Retinal pigment epithelial cell (primary cell): ENCODE data around the gene BAK1.

Source experiments
- DNase-seq: peaks from one replicate; pipeline ENCODE4 v3.0.0-alpha.2; 2010; ENCODE audit warnings: low read depth
- H3K4me3 ChIP-seq: 2 replicates; pipeline ENCODE4 v1.5.1; 2011; ENCODE audit warnings: mild to moderate bottlenecking, low read length, control low read depth, moderate library complexity
- TF ChIP-seq, protein P1 (sequence below): conservative IDR thresholded peaks from 2 replicates; pipeline ENCODE4 v1.5.1; 2011; ENCODE audit warnings: low read depth, low read length, control low read depth, inconsistent platforms

Gene BAK1

GRCh38 chr6:33613795-33614168 lies 33.7 kb upstream of the BAK1 start:
- no peak for DNase-seq
- no peak overlapping the region for H3K4me3 ChIP-seq
- TF ChIP-seq, protein P1, sequence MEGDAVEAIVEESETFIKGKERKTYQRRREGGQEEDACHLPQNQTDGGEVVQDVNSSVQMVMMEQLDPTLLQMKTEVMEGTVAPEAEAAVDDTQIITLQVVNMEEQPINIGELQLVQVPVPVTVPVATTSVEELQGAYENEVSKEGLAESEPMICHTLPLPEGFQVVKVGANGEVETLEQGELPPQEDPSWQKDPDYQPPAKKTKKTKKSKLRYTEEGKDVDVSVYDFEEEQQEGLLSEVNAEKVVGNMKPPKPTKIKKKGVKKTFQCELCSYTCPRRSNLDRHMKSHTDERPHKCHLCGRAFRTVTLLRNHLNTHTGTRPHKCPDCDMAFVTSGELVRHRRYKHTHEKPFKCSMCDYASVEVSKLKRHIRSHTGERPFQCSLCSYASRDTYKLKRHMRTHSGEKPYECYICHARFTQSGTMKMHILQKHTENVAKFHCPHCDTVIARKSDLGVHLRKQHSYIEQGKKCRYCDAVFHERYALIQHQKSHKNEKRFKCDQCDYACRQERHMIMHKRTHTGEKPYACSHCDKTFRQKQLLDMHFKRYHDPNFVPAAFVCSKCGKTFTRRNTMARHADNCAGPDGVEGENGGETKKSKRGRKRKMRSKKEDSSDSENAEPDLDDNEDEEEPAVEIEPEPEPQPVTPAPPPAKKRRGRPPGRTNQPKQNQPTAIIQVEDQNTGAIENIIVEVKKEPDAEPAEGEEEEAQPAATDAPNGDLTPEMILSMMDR, result no peak

DNA sequence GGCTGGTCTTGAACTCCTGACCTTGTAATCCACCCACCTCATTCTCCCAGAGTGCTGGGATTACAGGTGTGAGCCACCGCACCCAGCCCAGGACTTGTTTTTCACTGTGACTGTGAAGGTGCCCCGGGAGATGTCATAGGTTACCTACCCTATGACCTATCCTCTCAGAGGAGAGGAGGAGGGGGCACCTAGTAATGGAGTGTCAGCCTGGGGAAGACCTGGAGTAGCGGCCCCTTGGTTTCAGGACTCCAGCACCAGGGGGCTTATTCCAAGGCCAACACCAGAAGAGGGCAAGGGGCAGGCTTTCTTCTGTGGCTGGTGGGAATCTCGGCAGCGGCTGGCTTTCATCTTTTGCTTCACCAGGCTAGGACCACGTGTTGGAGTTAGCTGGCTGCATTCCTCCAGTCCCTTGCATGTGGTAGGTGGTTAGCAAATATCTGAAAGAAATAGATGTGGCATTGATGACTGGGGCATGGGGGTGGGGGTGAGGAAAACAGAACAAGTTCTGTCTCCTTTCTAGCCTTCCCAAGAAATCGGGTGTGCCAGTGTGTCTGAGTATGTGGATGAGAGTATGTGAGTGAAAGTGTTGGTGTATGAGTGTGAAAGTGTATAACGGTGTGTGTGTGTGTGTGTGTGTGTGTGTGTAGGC lies 33.2 kb upstream of the BAK1 start:
- TF ChIP-seq, protein P1, result no peak
- DNase-seq, result peak; percentile 55
- no peak overlapping the region for H3K4me3 ChIP-seq

- TF ChIP-seq, protein P1, result no peak
- H3K4me3 ChIP-seq, result no peak overlapping the region
- no peak for DNase-seq
Observed at GRCh38 chr6:33610779-33611732, 31.0 kb upstream of the BAK1 start.

DNA sequence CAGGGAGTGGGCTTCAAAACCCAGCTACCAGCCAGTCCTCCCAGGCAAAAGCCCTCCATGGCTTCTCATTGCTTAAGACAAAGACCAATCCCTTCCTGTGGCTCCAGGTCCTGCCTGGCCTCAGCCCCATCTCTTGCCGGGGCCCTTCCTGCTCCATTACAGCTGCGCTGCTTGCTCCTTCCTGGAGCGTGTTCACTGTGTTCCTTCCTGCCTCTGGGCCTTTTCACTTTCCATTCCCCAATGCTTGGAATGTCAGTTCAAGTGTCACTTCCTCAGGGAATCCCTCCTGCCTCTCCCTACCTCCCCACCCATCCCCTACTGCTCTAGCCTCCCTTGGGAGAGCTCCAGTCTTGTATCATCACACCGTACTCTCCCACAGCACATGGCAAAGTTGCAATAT lies 30.0 kb upstream of the BAK1 start:
- DNase-seq, result no peak
- TF ChIP-seq, protein P1, result no peak
- H3K4me3 ChIP-seq, result no peak overlapping the region

- TF ChIP-seq, protein P1, result no peak
- no peak overlapping the region for H3K4me3 ChIP-seq
- no peak for DNase-seq
Observed at GRCh38 chr6:33609528-33609927, 29.5 kb upstream of the BAK1 start.

DNA sequence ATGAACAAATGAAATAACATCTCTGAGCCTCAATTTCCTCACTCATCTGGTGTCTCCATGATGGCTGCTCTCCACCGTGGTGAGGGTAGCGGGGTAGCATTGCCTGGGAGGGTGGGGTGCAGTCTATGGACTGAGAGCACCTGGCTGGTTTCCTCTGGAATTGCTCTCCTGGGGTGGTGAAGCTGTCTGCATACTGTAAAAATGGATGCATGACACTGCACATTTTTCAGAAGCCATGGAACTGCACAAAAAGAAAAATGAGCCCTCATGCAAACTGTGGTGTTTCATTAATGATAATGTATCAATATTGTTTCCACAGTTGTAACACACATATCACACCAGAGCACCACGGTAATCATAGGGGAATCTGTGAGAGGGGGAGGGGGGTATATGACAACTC lies 28.9 kb upstream of the BAK1 start:
- no peak for DNase-seq
- TF ChIP-seq, protein P1, result no peak
- no peak overlapping the region for H3K4me3 ChIP-seq

- DNase-seq, result no peak
- TF ChIP-seq, protein P1, result peak; percentile 28
- no peak overlapping the region for H3K4me3 ChIP-seq
Observed at GRCh38 chr6:33607784-33608161, 27.7 kb upstream of the BAK1 start.
